ENCODE results near the gene GSTA1.
A peak's percentile ranks its signal among the peaks of the same experiment; 100 is the strongest.
"Not testable (repeated sequence)": the region's sequence is repeated elsewhere in the genome, so short reads cannot be mapped to it uniquely, and the experiment has no call there.

Gene GSTA1

DNA sequence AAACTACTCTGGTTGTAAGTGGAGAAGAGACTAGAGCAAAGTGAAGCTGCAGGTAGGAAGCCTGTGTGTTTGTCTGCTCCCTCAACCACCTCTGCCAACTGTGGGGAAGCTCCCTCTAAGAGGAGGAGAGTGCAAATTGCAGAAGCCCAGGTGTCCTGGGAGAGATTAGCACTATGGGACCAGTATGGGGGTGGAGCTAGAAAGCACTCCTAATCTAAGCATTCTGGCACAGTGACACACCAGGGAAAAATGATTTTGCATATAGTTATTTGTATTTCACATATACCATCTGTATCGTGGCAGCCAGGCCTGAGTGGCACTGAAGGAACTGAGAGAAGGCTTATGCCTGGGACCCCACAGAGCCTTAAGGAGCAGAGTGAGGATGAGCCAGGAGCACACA, 12.8 kb downstream of the GSTA1 start:
- H3K4me3 ChIP-seq (ENCODE audit: control insufficient read depth, low read depth, low read length), result no peak overlapping the region
- TF ChIP-seq, protein P1, sequence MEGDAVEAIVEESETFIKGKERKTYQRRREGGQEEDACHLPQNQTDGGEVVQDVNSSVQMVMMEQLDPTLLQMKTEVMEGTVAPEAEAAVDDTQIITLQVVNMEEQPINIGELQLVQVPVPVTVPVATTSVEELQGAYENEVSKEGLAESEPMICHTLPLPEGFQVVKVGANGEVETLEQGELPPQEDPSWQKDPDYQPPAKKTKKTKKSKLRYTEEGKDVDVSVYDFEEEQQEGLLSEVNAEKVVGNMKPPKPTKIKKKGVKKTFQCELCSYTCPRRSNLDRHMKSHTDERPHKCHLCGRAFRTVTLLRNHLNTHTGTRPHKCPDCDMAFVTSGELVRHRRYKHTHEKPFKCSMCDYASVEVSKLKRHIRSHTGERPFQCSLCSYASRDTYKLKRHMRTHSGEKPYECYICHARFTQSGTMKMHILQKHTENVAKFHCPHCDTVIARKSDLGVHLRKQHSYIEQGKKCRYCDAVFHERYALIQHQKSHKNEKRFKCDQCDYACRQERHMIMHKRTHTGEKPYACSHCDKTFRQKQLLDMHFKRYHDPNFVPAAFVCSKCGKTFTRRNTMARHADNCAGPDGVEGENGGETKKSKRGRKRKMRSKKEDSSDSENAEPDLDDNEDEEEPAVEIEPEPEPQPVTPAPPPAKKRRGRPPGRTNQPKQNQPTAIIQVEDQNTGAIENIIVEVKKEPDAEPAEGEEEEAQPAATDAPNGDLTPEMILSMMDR (conservative IDR thresholded peaks at IDR 0.05; ENCODE audit: control insufficient read depth, insufficient read depth, low read depth, low read length), result no peak
- no peak for DNase-seq (ENCODE audit: low read depth)

DNA sequence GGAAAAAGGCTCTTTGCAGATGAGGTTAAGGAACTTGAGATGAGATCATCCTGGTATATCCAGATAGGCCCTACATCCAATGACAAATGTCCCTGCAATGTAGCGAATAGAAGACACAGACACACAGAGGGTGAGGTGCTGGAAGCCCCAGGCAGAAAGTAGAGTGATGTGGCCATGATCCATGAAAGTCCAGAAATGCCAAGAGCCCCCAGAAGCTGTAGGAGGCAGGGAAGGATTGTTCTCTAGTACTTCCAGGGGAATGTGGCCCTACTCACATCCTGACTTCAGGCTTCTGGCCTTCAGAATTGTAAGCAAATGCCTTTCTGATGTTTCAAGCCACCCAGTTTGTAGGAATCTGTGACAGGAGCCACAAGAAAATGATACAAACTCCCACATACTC, 14.0 kb downstream of the GSTA1 start:
- not testable (repeated sequence) for DNase-seq (ENCODE audit: low read depth); H3K4me3 ChIP-seq (ENCODE audit: control insufficient read depth, low read depth, low read length)

DNA sequence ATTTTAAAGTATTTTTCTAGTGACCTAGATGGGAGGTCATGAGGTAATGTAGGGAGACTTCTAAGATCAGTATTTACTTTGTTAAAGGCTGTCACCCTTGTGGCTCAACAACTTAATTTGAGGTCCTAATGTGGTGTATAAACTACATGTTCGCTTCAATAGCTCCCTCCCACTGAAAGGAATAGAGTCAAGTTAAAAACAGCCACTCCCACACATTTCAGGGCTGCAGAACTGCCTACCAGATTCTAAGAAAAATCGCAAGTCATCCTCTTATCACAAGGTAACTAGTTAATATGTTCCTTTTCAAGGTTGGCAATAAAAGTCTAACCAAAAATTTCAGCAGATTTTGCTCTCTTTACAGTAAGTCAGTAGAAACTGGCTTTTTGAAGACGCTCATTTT, 15.1 kb downstream of the GSTA1 start:
- H3K4me3 ChIP-seq (ENCODE audit: control insufficient read depth, low read depth, low read length), result no peak overlapping the region
- no peak for DNase-seq (ENCODE audit: low read depth)
- TF ChIP-seq, protein P1 (conservative IDR thresholded peaks at IDR 0.05; ENCODE audit: control insufficient read depth, insufficient read depth, low read depth, low read length), result no peak

DNA sequence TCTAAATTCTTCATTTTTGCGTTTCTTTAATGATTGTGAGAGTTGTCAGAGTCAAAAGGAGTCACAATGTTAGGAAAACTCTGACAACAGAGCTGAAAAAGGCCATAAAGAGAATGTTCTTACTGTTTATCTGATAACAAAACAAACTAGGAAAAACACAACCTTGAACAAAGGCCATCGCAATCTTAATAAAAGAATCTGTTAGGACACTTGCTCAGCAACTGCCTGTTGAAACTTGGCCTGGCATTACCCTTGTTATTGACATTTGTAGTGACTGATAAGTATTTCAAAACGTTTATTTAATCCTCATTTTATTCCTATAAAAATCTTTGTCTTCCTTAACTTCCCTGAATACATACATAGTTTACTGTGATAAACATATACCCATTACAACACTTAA, 15.7 kb downstream of the GSTA1 start:
- no peak for DNase-seq (ENCODE audit: low read depth)

DNA sequence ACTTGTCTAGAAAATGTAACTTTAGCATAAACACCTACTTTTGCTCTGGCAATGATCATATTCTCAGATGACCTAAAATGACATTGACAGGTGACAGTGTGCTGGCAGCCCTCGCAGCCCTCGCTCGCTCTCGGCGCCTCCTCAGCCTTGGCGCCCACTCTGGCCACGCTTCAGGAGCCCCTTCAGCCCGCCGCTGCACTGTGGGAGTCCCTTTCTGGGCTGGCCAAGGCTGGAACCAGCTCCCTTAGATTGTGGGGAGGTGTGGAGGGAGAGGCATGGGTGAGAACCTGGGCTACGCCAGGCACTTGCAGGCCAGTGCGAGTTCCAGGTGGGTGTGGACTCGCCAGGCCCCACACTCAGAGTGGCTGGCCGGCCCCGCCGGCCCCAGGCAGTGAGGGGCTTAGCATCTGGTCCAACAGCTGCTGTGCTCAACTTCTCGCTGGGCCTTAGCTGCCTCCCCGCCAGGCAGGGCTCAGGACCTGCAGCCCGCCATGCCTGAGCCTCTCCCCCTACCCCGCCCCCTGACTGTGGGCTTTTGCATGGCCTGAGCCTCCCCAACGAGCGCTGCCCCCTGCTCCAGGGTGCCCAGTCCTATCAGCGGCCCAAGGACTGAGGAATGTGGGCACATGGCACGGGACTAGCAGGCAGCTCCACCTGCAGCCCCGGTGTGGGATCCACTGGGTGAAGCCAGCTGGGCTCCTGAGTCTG, 17.2 kb downstream of the GSTA1 start:
- DNase-seq (ENCODE audit: low read depth), result no peak
- no peak overlapping the region for H3K4me3 ChIP-seq (ENCODE audit: control insufficient read depth, low read depth, low read length)
- TF ChIP-seq, protein P1 (conservative IDR thresholded peaks at IDR 0.05; ENCODE audit: control insufficient read depth, insufficient read depth, low read depth, low read length), result no peak

More for the DNA sequence above, 15.7 kb downstream of the GSTA1 start:
- TF ChIP-seq, protein P1 (conservative IDR thresholded peaks at IDR 0.05; ENCODE audit: control insufficient read depth, insufficient read depth, low read depth, low read length), result no peak
- no peak overlapping the region for H3K4me3 ChIP-seq (ENCODE audit: control insufficient read depth, low read depth, low read length)

DNA sequence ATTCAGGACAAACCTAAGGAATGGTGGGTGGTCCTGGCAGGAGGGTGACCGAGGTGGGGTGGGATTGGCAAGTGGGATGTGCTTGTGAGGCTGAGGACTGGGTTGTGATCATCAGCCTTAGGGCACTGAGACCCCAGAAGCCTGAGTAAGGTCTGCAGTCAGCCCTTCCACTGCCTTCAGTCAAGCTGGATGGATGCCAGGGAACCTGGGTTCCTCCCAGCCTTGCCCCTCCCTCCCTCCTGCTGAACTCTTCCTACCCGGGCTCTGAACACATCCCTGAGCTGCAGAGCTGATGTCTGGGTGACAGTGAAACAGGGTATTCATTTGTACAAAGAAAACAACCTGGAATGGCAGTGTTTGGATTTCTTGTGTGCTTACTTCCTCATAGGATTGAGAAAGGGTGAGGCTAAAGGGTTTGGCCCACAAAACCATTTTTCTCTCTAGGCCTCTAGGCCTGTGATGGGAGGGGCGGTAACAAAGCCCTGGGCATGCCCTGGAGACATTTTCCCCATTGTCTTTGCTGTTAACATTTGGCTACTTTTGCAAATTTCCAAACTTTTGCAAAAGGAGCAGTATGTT, 20.8 kb downstream of the GSTA1 start:
- H3K4me3 ChIP-seq (ENCODE audit: control insufficient read depth, low read depth, low read length); DNase-seq (ENCODE audit: low read depth): not testable (repeated sequence)

DNA sequence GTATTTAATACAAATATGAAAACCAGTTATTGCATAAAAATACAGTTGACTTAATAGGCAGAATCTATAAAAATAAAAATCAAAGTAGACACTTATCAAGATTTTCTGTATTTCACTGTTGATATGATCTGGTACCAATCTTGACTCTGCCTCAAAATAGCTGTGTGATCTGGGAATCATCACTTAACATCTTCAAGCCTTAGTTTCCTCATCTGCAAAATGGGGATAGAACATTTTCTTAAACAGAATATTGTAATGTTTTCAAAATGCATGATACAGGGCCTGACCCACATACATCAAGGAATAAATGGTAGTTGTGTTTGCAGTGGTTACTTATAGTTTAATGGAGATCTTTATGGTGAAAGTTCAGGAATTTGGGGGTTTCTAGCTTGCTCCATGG, 21.4 kb downstream of the GSTA1 start:
- H3K4me3 ChIP-seq (ENCODE audit: control insufficient read depth, low read depth, low read length); DNase-seq (ENCODE audit: low read depth): not testable (repeated sequence)

DNA sequence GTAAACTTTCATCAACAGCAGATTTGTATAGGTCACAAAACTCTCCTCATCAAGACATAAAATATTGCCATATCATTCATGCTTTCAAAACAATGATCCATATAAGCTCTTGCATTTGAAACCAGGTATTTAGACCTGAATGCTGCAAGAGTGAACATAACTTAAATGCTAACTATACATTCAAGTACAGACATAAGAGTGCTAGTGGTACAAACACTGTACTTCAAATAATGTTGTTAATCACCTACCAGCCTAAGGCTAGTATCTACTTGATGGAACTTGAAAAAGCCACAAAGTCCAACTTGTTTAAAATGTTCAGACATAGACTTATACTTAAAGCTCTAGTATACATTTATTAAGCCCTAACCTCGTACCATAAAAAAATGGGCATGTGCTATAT, 24.4 kb downstream of the GSTA1 start:
- no peak overlapping the region for H3K4me3 ChIP-seq (ENCODE audit: control insufficient read depth, low read depth, low read length)
- no peak for DNase-seq (ENCODE audit: low read depth)
- TF ChIP-seq, protein P1 (conservative IDR thresholded peaks at IDR 0.05; ENCODE audit: control insufficient read depth, insufficient read depth, low read depth, low read length), result no peak

DNA sequence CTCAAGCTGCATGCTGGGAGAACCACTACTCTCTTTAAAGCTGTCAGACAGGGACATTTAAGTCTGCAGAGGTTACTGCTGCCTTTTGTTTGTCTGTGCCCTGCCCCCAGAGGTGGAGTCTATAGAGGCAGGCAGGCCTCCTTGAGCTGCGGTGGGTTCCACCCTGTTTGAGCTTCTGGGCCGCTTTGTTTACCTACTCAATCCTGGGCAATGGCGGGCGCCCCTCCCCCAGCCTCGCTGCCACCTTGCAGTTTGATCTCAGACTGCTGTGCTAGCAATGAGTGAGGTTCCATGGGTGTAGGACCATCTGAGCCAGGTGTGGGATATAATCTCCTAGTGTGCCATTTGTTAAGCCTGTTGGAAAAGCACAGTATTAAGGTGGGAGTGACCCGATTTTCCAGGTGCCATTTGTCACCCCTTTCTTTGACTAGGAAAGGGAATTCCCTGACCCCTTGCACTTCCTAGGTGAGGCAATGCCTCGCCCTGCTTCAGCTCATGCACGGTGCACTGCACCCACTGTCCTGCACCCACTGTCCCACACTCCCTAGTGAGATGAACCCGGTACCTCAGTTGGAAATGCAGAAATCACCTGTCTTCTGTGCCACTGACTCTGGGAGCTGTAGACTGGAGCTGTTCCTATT, 26.8 kb downstream of the GSTA1 start:
- DNase-seq (ENCODE audit: low read depth); H3K4me3 ChIP-seq (ENCODE audit: control insufficient read depth, low read depth, low read length): not testable (repeated sequence)

DNA sequence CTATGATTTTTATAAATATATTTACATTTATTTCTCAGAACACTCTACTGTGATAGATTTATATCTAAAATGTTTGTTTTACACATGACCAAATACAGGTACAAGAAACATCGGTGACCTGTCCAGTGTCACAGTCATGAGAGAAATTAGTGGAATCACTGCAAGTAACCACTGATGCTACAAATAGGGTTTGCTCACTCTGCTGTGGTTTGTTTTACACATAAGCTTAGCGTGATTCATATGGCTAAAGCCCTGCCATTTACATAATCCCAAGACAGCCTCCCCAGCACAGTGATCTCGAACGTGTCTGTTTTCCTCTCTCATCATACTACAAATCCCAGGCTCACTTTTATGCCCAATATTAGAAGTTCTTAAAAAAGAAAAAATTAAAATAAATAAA, 34.2 kb downstream of the GSTA1 start:
- peak; percentile 18 for DNase-seq (ENCODE audit: low read depth)
- H3K4me3 ChIP-seq (ENCODE audit: control insufficient read depth, low read depth, low read length), result not testable (repeated sequence)

DNA sequence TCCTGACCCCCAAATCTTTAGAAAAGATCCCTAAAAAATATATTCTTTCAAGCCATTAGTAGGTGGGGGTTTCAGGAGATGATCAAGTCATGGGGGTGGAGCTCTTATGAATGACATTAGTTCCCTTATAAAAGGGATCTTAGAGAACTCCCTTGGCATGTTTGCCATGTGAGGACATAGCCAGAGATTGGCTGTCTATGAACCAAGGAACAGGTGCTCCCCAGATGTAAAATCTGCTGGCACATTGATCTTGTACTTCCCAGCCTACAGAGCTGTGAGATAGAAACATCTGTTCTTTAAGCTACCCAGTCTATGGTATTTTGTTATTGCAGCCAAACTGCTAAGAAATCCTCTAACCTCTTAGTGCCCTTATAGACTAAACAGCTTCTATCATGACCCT, 36.0 kb downstream of the GSTA1 start:
- not testable (repeated sequence) for H3K4me3 ChIP-seq (ENCODE audit: control insufficient read depth, low read depth, low read length); DNase-seq (ENCODE audit: low read depth)

DNA sequence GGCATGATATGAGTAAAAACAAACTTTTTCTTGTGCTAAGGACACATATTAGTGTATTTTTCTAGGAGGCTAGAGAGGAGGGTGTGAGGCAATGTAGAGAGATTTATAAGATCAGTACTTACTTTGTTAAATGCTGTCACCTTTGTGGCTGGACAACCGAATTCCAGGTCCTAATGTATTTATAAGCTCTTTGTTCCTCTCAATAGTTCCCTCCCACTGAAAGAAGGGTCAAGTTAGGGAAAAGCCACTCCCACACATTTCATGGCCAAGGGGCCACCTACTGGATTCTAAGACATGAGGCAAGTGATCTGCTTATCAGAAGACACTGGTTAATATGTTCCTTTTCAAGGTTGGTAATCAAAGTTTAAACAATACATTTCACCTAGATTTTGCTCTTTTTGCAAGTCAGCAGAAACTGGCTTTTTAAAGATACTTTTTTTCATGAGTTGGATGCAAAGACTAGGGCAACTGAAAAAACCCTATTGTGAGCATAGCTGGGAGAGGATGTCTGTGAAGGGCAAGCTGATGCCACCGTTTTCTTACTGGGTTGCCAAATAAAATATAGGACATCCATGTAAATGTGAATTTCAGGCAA, 40.2 kb downstream of the GSTA1 start, which contains the start of gene GSTA2:
GSTA2 (minus strand) TSS at position 154 of the 595 bp plus-strand sequence. CDS start 5,528 bp downstream, outside the sequence.
- not testable (repeated sequence) for DNase-seq (ENCODE audit: low read depth); H3K4me3 ChIP-seq (ENCODE audit: control insufficient read depth, low read depth, low read length)
